NCI-H82 treated with DMSO at 0.1 percent for 48 hours (cell line): ENCODE measurements around the gene FPR2.
A peak's percentile ranks its signal among the peaks of the same experiment; 100 is the strongest.
"Not testable (repeated sequence)": the region's sequence is repeated elsewhere in the genome, so short reads cannot be mapped to it uniquely, and the experiment has no call there.

Experiments
- DNase-seq: peaks from one replicate; lab custom pipeline; 2025; ENCODE audit not compliant: unreplicated experiment; lab: John Stamatoyannopoulos, UW

The FPR2 gene

GRCh38 chr19:51739466-51740213 is 21.3 kb upstream of the FPR2 start:
- no peak for DNase-seq

GRCh38 chr19:51740356-51740755 is 20.6 kb upstream of the FPR2 start:
- no peak for DNase-seq

- DNase-seq = no peak
Measured at GRCh38 chr19:51742789-51743188, 18.2 kb upstream of the FPR2 start.

GRCh38 chr19:51743405-51743804 is 17.6 kb upstream of the FPR2 start:
- no peak for DNase-seq

GRCh38 chr19:51746731-51747130 is 14.2 kb upstream of the FPR2 start:
- no peak for DNase-seq

- DNase-seq = no peak
Measured at GRCh38 chr19:51749979-51750378, 11.0 kb upstream of the FPR2 start.

GRCh38 chr19:51750400-51751094 is 10.4 kb upstream of the FPR2 start:
- DNase-seq = no peak

GRCh38 chr19:51751655-51752054 is 9.3 kb upstream of the FPR2 start, which contains the start of gene FPR1:
Gene FPR1 (minus strand): TSS chr19:51751878. CDS start chr19:51746994, 4,884 bp downstream.
- DNase-seq = no peak

- DNase-seq = no peak
Measured at GRCh38 chr19:51754109-51754508, 6.9 kb upstream of the FPR2 start.

GRCh38 chr19:51754770-51755169 is 6.2 kb upstream of the FPR2 start:
- DNase-seq = no peak

GRCh38 chr19:51755571-51755970 is 5.4 kb upstream of the FPR2 start:
- no peak for DNase-seq

- DNase-seq = no peak
Measured at GRCh38 chr19:51761696-51762095, 716 bp downstream of the FPR2 start.

- no peak for DNase-seq
Measured at GRCh38 chr19:51765086-51765485, 4.1 kb downstream of the FPR2 start.

GRCh38 chr19:51766461-51766860 is 5.5 kb downstream of the FPR2 start:
- DNase-seq = no peak

- no peak for DNase-seq
Measured at GRCh38 chr19:51771376-51772130, 10.6 kb downstream of the FPR2 start.

GRCh38 chr19:51772977-51773376 is 12.0 kb downstream of the FPR2 start:
- DNase-seq = no peak

- DNase-seq = not testable (repeated sequence)
Measured at GRCh38 chr19:51776561-51776960, 15.6 kb downstream of the FPR2 start.

GRCh38 chr19:51777570-51778462 is 16.8 kb downstream of the FPR2 start:
- DNase-seq = peak; percentile 14

- no peak for DNase-seq
Measured at GRCh38 chr19:51779181-51779580, 18.2 kb downstream of the FPR2 start.

- no peak for DNase-seq
Measured at GRCh38 chr19:51779703-51780102, 18.7 kb downstream of the FPR2 start.

- no peak for DNase-seq
Measured at GRCh38 chr19:51780270-51780669, 19.3 kb downstream of the FPR2 start.
